ENCODE results near the gene MACROD2.
"Not testable (repeated sequence)": the region's sequence is repeated elsewhere in the genome, so short reads cannot be mapped to it uniquely, and the experiment has no call there.

The MACROD2 gene

GRCh38 chr20:15515691-15516090 lies 1520.4 kb downstream of the MACROD2 start:
- DNase-seq: no peak

GRCh38 chr20:15520930-15521524 lies 1525.7 kb downstream of the MACROD2 start:
- DNase-seq: no peak

GRCh38 chr20:15523400-15523799 lies 1528.1 kb downstream of the MACROD2 start:
- no peak for DNase-seq

GRCh38 chr20:15528391-15529111 lies 1533.2 kb downstream of the MACROD2 start:
- no peak for DNase-seq

- no peak for DNase-seq
Measured at GRCh38 chr20:15535863-15536262, 1540.5 kb downstream of the MACROD2 start.

- DNase-seq: not testable (repeated sequence)
Measured at GRCh38 chr20:15537200-15537599, 1541.9 kb downstream of the MACROD2 start.

- no peak for DNase-seq
Measured at GRCh38 chr20:15542655-15543054, 1547.3 kb downstream of the MACROD2 start.

- no peak for DNase-seq
Measured at GRCh38 chr20:15544742-15545141, 1549.4 kb downstream of the MACROD2 start.

GRCh38 chr20:15546525-15547023 lies 1551.3 kb downstream of the MACROD2 start:
- DNase-seq: no peak

- DNase-seq: no peak
Measured at GRCh38 chr20:15547119-15547518, 1551.8 kb downstream of the MACROD2 start.

GRCh38 chr20:15550116-15550870 lies 1555.0 kb downstream of the MACROD2 start:
- DNase-seq: no peak

- no peak for DNase-seq
Measured at GRCh38 chr20:15555913-15556312, 1560.6 kb downstream of the MACROD2 start.

- DNase-seq: no peak
Measured at GRCh38 chr20:15556869-15557268, 1561.6 kb downstream of the MACROD2 start.

- DNase-seq: no peak
Measured at GRCh38 chr20:15561070-15561569, 1565.8 kb downstream of the MACROD2 start.

- DNase-seq: no peak
Measured at GRCh38 chr20:15561707-15562404, 1566.5 kb downstream of the MACROD2 start.

GRCh38 chr20:15563836-15564235 lies 1568.5 kb downstream of the MACROD2 start:
- DNase-seq: no peak

- DNase-seq: no peak
Measured at GRCh38 chr20:15564981-15565380, 1569.7 kb downstream of the MACROD2 start.

- no peak for DNase-seq
Measured at GRCh38 chr20:15565786-15566185, 1570.5 kb downstream of the MACROD2 start.

GRCh38 chr20:15567219-15567618 lies 1571.9 kb downstream of the MACROD2 start:
- DNase-seq: no peak

- no peak for DNase-seq
Measured at GRCh38 chr20:15570156-15570555, 1574.8 kb downstream of the MACROD2 start.

GRCh38 chr20:15571056-15571455 lies 1575.7 kb downstream of the MACROD2 start:
- no peak for DNase-seq

- DNase-seq: no peak
Measured at GRCh38 chr20:15575255-15575654, 1579.9 kb downstream of the MACROD2 start.

- DNase-seq: no peak
Measured at GRCh38 chr20:15576411-15576810, 1581.1 kb downstream of the MACROD2 start.
